CD14-positive monocyte (primary cell): ENCODE measurements around the gene GAGE12J. TPM values are rescaled to one million over a fixed set of nuclear protein-coding genes. Genes with fewer than 3 reads are reported as not detected.
A peak's percentile ranks its signal among the peaks of the same experiment; 100 is the strongest.

Experiments
- DNase-seq, 3 donors: peaks; one replicate each; pipeline ENCODE4 v3.0.0-alpha.2; 2011 to 2022
- H2AFZ ChIP-seq: 2 replicates; pipeline ENCODE4 v1.6.0; 2012; ENCODE audit warnings: mild to moderate bottlenecking, low read depth, low read length, inconsistent platforms; ENCODE audit not compliant: insufficient read depth, poor library complexity, severe bottlenecking
- H3K27ac ChIP-seq, 2 donors: 1 replicate in 1 of 2; 2 replicates in 1 of 2; pipeline ENCODE4 v1.5.1; 2012 to 2013; ENCODE audit warnings: low read length in 2 of 2, control low read depth in 1 of 2, inconsistent platforms in 1 of 2, low read depth in 1 of 2, mild to moderate bottlenecking in 1 of 2
- H3K27me3 ChIP-seq, 2 donors: one replicate each; pipeline versions ENCODE4 v1.6.0 to v1.6.1; 2011 to 2013; ENCODE audit warnings: low read length in 2 of 2; ENCODE audit not compliant: control insufficient read depth in 2 of 2, insufficient read depth in 2 of 2
- H3K36me3 ChIP-seq, 2 donors: replicated peaks in 1 of 2; 1 replicate in 1 of 2; 2 replicates in 1 of 2; pipeline versions ENCODE4 v1.5.1 to v1.6.1; 2012 to 2013; ENCODE audit warnings: low read length in 2 of 2, control low read depth in 1 of 2, inconsistent platforms in 1 of 2, mild to moderate bottlenecking in 1 of 2; ENCODE audit not compliant: insufficient read depth in 2 of 2, control insufficient read depth in 1 of 2
- H3K4me1 ChIP-seq, 2 donors: 1 replicate in 1 of 2; 2 replicates in 1 of 2; pipeline versions ENCODE4 v1.5.1 to v1.6.1; 2012 to 2013; ENCODE audit warnings: low read length in 2 of 2, control low read depth in 1 of 2, inconsistent platforms in 1 of 2, mild to moderate bottlenecking in 1 of 2, moderate library complexity in 1 of 2; ENCODE audit not compliant: insufficient read depth in 2 of 2, control insufficient read depth in 1 of 2
- H3K4me2 ChIP-seq: replicated peaks from 2 replicates; pipeline ENCODE3; 2012; ENCODE audit warnings: low read length, moderate library complexity, mild to moderate bottlenecking; ENCODE audit not compliant: poor library complexity, severe bottlenecking; ENCODE audit errors: extremely low read depth
- H3K4me3 ChIP-seq, 3 experiments: fragments of 200-600 bp in 1 of 3; sonication (generic) in 1 of 3; replicated peaks in 1 of 3; 1 replicate in 2 of 3; 2 replicates in 1 of 3; pipeline ENCODE4 v1.5.1; 2011 to 2013; ENCODE audit warnings: low read length in 3 of 3, mild to moderate bottlenecking in 3 of 3, control low read depth in 2 of 3, low read depth in 2 of 3, inconsistent platforms in 1 of 3, moderate library complexity in 1 of 3
- H3K79me2 ChIP-seq: 2 replicates; pipeline ENCODE4 v1.6.0; 2012; ENCODE audit warnings: mild to moderate bottlenecking, control low read depth, inconsistent platforms, low read length, moderate library complexity; ENCODE audit not compliant: insufficient read depth
- H3K9ac ChIP-seq: 2 replicates; pipeline ENCODE4 v1.6.0; 2017; ENCODE audit warnings: low read length, mild to moderate bottlenecking; ENCODE audit not compliant: insufficient read depth, poor library complexity, severe bottlenecking
- H3K9me3 ChIP-seq, 2 donors: replicated peaks in 1 of 2; 1 replicate in 1 of 2; 2 replicates in 1 of 2; pipeline versions ENCODE4 v1.5.1 to v1.6.1; 2012 to 2013; ENCODE audit warnings: low read length in 2 of 2, control low read depth in 1 of 2; ENCODE audit not compliant: control insufficient read depth in 1 of 2, insufficient read depth in 1 of 2
- H4K20me1 ChIP-seq: 2 replicates; pipeline ENCODE4 v1.6.0; 2012; ENCODE audit warnings: mild to moderate bottlenecking, low read length, control low read depth, moderate library complexity; ENCODE audit not compliant: insufficient read depth
- H3K27ac Mint-ChIP-seq, 7 donors: one replicate each; pipeline ENCODE4 v1.8.0; 2020; ENCODE audit warnings: mild to moderate bottlenecking in 7 of 7, mixed read lengths in 7 of 7, moderate library complexity in 6 of 7, inconsistent platforms in 2 of 7
- H3K27me3 Mint-ChIP-seq, 3 donors: one replicate each; pipeline ENCODE4 v1.8.0; 2021 to 2022; ENCODE audit warnings: low read depth in 3 of 3, mild to moderate bottlenecking in 3 of 3, mixed read lengths in 3 of 3, moderate library complexity in 3 of 3, inconsistent platforms in 1 of 3
- H3K36me3 Mint-ChIP-seq, 2 donors: one replicate each; pipeline ENCODE4 v1.8.0; 2020; ENCODE audit warnings: mixed read lengths in 2 of 2, inconsistent platforms in 1 of 2, mild to moderate bottlenecking in 1 of 2
- H3K4me1 Mint-ChIP-seq: one replicate; pipeline ENCODE4 v1.8.0; 2020; ENCODE audit warnings: mild to moderate bottlenecking, mixed read lengths
- H3K4me3 Mint-ChIP-seq, 2 donors: one replicate each; pipeline ENCODE4 v1.8.0; 2020; ENCODE audit warnings: mild to moderate bottlenecking in 2 of 2, mixed read lengths in 2 of 2, moderate library complexity in 1 of 2
- H3K9me3 Mint-ChIP-seq, 7 donors: one replicate each; pipeline ENCODE4 v1.8.0; 2020 to 2022; ENCODE audit warnings: mixed read lengths in 7 of 7, mild to moderate bottlenecking in 6 of 7, moderate library complexity in 6 of 7, inconsistent platforms in 2 of 7
- CTCF ChIP-seq: fragments of 200-600 bp; IDR thresholded peaks from one replicate; pipeline ENCODE4 v1.8.0; 2022; ENCODE audit warnings: antibody characterized with exemption, mild to moderate bottlenecking
- WGBS: methylation state at CpG from one replicate; pipeline ENCODE4 v1.1.5; 2013; ENCODE audit warnings: missing lambda C conversion rate; ENCODE audit not compliant: insufficient coverage; 5-methylcytosine and 5-hydroxymethylcytosine counted together
- intact Hi-C, 2 donors: fragments of 100-400 bp; cut with micrococcal nuclease; formaldehyde crosslinking; loops; one replicate each; pipeline versions ENCODE4 v1.15.0 to v1.15.1; 2023
- polyA plus RNA-seq, 3 donors: library from polyadenylated mRNA; depleted of rRNA in 1 of 3; unstranded in 2 of 3; stranded (reverse) in 1 of 3; fragments of 300-500 nt in 2 of 3; fragments of >200 nt in 1 of 3; fragmentation: Illumina TruSeq in 2 of 3; gene quantifications; 1 replicate in 2 of 3; 2 replicates in 1 of 3; pipeline ENCODE4 v1.2.3, GENCODE V29; 2012 to 2021

Gene GAGE12J
- polyA plus RNA-seq, 3 donors, result not detected

GRCh38 chrX:49310371-49310770 is 11.5 kb upstream of the GAGE12J start:
- Mint-ChIP-seq H3K27me3 (peaks cover 0 to 4% (median 0%) of the 10 kb centered on the region in 3 donors), H3K27ac (peak overlapping the region in 3 of 7 donors; percentile 28 to 96 (median 69)), H3K4me1 (peaks cover 65% of the 10 kb centered on the region), H3K36me3 (no peaks in the 10 kb centered on the region), H3K9me3 (peaks cover 0 to 2% (median 0%) of the 10 kb centered on the region in 7 donors), H3K4me3 (no peak overlapping the region)
- H4K20me1 ChIP-seq, result no peaks in the 10 kb centered on the region
- H3K27ac ChIP-seq, result peak overlapping the region in 1 of 2 donors; percentile 92
- H3K27me3 ChIP-seq, result no peaks in the 10 kb centered on the region
- no peak overlapping the region for H3K9ac ChIP-seq
- no peaks in the 10 kb centered on the region for H3K36me3 ChIP-seq
- 94% methylated on average over 3 of the region's 18 CpGs for WGBS
- peak overlapping the region; percentile 79 for H2AFZ ChIP-seq
- TF ChIP-seq CTCF, result no peak
- H3K4me1 ChIP-seq, result peaks cover 51 to 71% of the 10 kb centered on the region in 2 donors
- no peak overlapping the region for H3K4me3 ChIP-seq
- H3K9me3 ChIP-seq, result no peaks in the 10 kb centered on the region
- intact Hi-C loops, result no loop called here
- no peak overlapping the region for H3K4me2 ChIP-seq
- H3K79me2 ChIP-seq, result no peaks in the 10 kb centered on the region
- DNase-seq, result no peak

- H3K9me3 Mint-ChIP-seq, result peaks cover 0 to 2% (median 0%) of the 10 kb centered on the region in 7 donors
- no peaks in the 10 kb centered on the region for H3K9me3 ChIP-seq
- peak overlapping the region; percentile 67 to 91 (median 84) for H3K27ac Mint-ChIP-seq
- H3K9ac ChIP-seq, result no peak overlapping the region
- no peaks in the 10 kb centered on the region for H4K20me1 ChIP-seq
- H3K4me3 ChIP-seq, result peak overlapping the region in 1 of 3 experiments; percentile 29
- H3K27me3 ChIP-seq, result no peaks in the 10 kb centered on the region
- intact Hi-C loops, result no loop called here
- H2AFZ ChIP-seq, result no peak overlapping the region
- H3K36me3 Mint-ChIP-seq, result no peaks in the 10 kb centered on the region
- peaks cover 51 to 80% of the 10 kb centered on the region in 2 donors for H3K4me1 ChIP-seq
- peak; percentile 47 to 71 (median 66) for DNase-seq
- WGBS, result no CpG with 5 or more reads among the region's 2 CpGs
- no peaks in the 10 kb centered on the region for H3K27me3 Mint-ChIP-seq
- H3K36me3 ChIP-seq, result no peaks in the 10 kb centered on the region
- H3K79me2 ChIP-seq, result no peaks in the 10 kb centered on the region
- peak overlapping the region; percentile 44 to 74 for H3K27ac ChIP-seq
- TF ChIP-seq CTCF, result no peak
- H3K4me2 ChIP-seq, result peak overlapping the region; percentile 30
- H3K4me3 Mint-ChIP-seq, result no peak overlapping the region
- H3K4me1 Mint-ChIP-seq, result peaks cover 75% of the 10 kb centered on the region
These were observed 9.7 kb upstream of the GAGE12J start for GRCh38 chrX:49312176-49312575.
